Motor neuron (in vitro differentiated cells): ENCODE measurements around the gene SZRD1. TPM values are rescaled to one million over a fixed set of nuclear protein-coding genes. Genes with fewer than 3 reads are reported as not detected.

Experiments
- ATAC-seq, 8 experiments: fragments of 200-7000 bp; cut with Tn5 transposase; replicated peaks in 6 of 8; 2 replicates each; pipeline ENCODE4 v1.8.0; 2021; ENCODE audit warnings: mild to moderate bottlenecking in 8 of 8, moderate library complexity in 8 of 8
- H3K27ac ChIP-seq, 2 donors: fragments of 250-450 bp; sonication (Bioruptor Pico); 2 replicates each; pipeline ENCODE4 v1.9.0; 2021; ENCODE audit warnings: antibody characterized with exemption in 2 of 2, mild to moderate bottlenecking in 2 of 2, moderate library complexity in 1 of 2
- H3K4me1 ChIP-seq, 2 donors: fragments of 250-450 bp; sonication (Bioruptor Pico); replicated peaks in 1 of 2; 2 replicates each; pipeline ENCODE4 v1.6.1; 2021; ENCODE audit warnings: antibody characterized with exemption in 2 of 2, mild to moderate bottlenecking in 2 of 2, moderate library complexity in 1 of 2
- H3K4me3 ChIP-seq, 5 donors: fragments of 250-450 bp; sonication (Bioruptor Pico); 2 replicates each; pipeline ENCODE4 v1.9.0; 2021; ENCODE audit warnings: antibody characterized with exemption in 5 of 5, mild to moderate bottlenecking in 5 of 5, moderate library complexity in 4 of 5
- WGBS, 10 experiments: fragments of 450-650 bp; shearing (Covaris generic); methylation state at CpG; one replicate each; pipeline ENCODE4 v1.0.0; 2022; 5-methylcytosine and 5-hydroxymethylcytosine counted together
- in situ Hi-C, 9 experiments: fragments of 400-800 bp; cut with MboI; loops; one replicate each; pipeline ENCODE4 v1.15.0; 2021; ENCODE audit warnings: low sequenced_read_pairs in 9 of 9, low pct_unique_long_range_greater_than_20kb in 2 of 9; ENCODE audit not compliant: unreplicated experiment in 9 of 9
- total RNA-seq, 8 experiments: library from RNA; unstranded; fragments of 300-600 nt; gene quantifications; 2 replicates each; pipeline versions ENCODE4 v1.2.3 to v1.2.4, GENCODE V29; 2022

The SZRD1 gene
- total RNA-seq, 8 experiments from 2014 or later: 37.9 to 82.0 (median 53.0) TPM

DNA sequence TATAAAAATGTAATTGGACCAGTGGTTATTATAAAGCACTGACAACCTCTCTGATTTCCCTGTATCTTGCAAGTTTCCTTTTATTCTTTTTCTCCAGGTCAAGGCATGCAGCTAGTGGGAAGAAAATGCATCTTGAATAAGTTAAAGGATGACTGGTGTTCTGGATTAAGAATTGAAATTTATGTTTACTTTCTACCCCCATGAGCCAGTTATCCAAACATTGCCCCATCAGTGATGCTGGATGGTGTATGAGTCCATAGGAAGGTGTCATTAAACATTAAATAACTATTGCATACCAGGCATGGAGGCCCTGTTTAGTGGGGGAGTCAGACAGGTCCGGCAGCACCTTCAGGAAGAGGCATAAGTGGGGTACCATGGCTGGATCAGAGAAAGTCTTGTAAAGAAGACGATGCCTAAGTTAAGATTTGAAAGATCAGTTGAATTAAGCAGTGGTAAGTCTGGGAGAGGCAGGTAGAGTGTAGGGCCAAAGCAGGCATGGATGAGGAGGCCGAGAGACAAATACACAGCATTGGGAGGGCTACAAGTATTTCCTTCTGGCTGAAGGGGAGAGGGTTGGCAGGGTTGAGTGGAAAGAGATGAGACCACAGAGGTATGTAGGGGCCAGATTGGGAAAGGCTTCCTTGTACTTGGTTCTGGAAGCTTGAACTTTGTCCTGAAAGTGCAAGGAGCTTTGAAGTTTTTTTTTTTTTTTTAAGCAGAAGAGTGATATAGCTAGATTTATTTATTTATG lies 5.7 kb downstream of the SZRD1 start:
- in situ Hi-C loops: no loop called here
- Histone ChIP-seq H3K4me3 (no peak overlapping the region), H3K4me1 (peaks cover 9 to 14% of the 10 kb centered on the region in 2 donors), H3K27ac (no peak overlapping the region)
- ATAC-seq: no peak
- WGBS, 10 experiments: 78 to 100% (median 92%) methylated on average over 1 to 3 of the region's 3 CpGs; no CpG with 5 or more reads in 1 of the 10 experiments

DNA sequence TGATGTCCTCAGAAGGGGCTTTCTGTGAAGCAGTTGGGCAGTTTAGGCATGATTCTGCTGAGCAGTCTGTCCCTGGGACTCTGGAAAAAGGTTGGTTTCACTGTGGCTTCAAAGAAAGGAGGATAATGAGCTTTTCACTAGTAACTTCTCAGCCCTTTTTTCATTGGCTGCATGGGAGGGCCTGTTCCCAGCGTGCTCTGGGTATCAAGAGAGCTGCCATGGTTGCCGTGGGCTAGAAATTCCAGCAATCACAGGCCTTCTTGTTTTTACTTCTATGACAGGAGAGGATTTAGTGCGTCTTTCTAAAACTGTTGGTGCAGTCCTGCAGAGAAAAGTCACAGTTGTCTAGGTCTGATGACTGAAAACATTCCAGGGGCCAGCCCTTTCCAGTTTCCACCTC lies 7.2 kb downstream of the SZRD1 start:
- ATAC-seq: peak in 4 of 8 experiments; percentile 11 to 84 (median 50)
- WGBS, 10 experiments: 73 to 100% (median 94%) methylated on average over 1 to 3 of the region's 3 CpGs; no CpG with 5 or more reads in 1 of the 10 experiments
- Histone ChIP-seq H3K4me1 (peaks cover 0 to 11% of the 10 kb centered on the region in 2 donors), H3K4me3 (no peak overlapping the region), H3K27ac (peak overlapping the region in 1 of 2 donors; percentile 32)
- in situ Hi-C loops: no loop called here

- in situ Hi-C loops: no loop called here
- 17 to 90% (median 77%) methylated on average over 1 to 15 of the region's 15 CpGs for WGBS, 10 experiments
- Histone ChIP-seq H3K27ac (no peak overlapping the region), H3K4me3 (no peak overlapping the region), H3K4me1 (peaks cover 0 to 11% of the 10 kb centered on the region in 2 donors)
- peak in 1 of 8 experiments; percentile 36 for ATAC-seq
Observed at GRCh38 chr1:16375521-16376340, 8.7 kb downstream of the SZRD1 start.

- no peak overlapping the region for H3K4me3 ChIP-seq
- in situ Hi-C loops: no loop called here
- H3K27ac ChIP-seq: no peak overlapping the region
- H3K4me1 ChIP-seq: peaks cover 0 to 11% of the 10 kb centered on the region in 2 donors
- no peak for ATAC-seq
- 56 to 100% (median 80%) methylated on average over 1 to 4 of the region's 4 CpGs; no CpG with 5 or more reads in 2 of the 10 experiments for WGBS, 10 experiments
Observed at GRCh38 chr1:16376971-16377370, 9.9 kb downstream of the SZRD1 start.

GRCh38 chr1:16378443-16378842 lies 11.4 kb downstream of the SZRD1 start:
- H3K27ac ChIP-seq: no peak overlapping the region
- in situ Hi-C loops: no loop called here
- H3K4me1 ChIP-seq: peaks cover 0 to 11% of the 10 kb centered on the region in 2 donors
- no peak for ATAC-seq
- no peak overlapping the region for H3K4me3 ChIP-seq
- WGBS, 10 experiments: 50 to 100% (median 96%) methylated on average over 1 to 7 of the region's 7 CpGs; no CpG with 5 or more reads in 4 of the 10 experiments

DNA sequence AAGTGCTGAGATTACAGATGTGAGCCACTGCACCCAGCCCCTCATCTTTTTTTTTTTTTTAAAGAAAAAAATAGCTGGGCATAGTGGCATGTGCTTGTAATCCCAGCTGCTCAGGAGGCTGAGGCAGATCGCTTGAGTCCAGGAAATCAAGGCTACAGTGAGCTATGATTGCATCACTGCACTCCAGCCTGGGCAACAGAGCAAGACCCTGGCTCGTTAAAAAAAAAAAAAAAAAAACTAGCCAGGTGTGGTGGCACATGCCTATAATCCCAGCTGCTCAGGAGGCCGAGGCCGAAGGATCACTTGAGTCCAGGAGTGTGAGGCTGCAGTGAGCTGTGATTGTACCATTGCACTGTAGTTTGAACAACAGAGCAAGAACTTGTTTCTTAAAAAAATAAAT lies 13.8 kb downstream of the SZRD1 start:
- ATAC-seq: no peak
- Histone ChIP-seq H3K4me3 (no peak overlapping the region), H3K4me1 (no peaks in the 10 kb centered on the region), H3K27ac (no peak overlapping the region)
- in situ Hi-C loops: no loop called here
- 40 to 100% (median 91%) methylated on average over 1 to 4 of the region's 4 CpGs; no CpG with 5 or more reads in 4 of the 10 experiments for whole genome bisulfite sequencing, 10 experiments

GRCh38 chr1:16383888-16384287 lies 16.8 kb downstream of the SZRD1 start:
- H3K4me3 ChIP-seq: no peak overlapping the region
- H3K4me1 ChIP-seq: no peaks in the 10 kb centered on the region
- WGBS, 10 experiments: 86 to 100% (median 96%) methylated on average over 1 to 5 of the region's 5 CpGs; no CpG with 5 or more reads in 2 of the 10 experiments
- ATAC-seq: no peak
- H3K27ac ChIP-seq: no peak overlapping the region
- in situ Hi-C loops: no loop called here

DNA sequence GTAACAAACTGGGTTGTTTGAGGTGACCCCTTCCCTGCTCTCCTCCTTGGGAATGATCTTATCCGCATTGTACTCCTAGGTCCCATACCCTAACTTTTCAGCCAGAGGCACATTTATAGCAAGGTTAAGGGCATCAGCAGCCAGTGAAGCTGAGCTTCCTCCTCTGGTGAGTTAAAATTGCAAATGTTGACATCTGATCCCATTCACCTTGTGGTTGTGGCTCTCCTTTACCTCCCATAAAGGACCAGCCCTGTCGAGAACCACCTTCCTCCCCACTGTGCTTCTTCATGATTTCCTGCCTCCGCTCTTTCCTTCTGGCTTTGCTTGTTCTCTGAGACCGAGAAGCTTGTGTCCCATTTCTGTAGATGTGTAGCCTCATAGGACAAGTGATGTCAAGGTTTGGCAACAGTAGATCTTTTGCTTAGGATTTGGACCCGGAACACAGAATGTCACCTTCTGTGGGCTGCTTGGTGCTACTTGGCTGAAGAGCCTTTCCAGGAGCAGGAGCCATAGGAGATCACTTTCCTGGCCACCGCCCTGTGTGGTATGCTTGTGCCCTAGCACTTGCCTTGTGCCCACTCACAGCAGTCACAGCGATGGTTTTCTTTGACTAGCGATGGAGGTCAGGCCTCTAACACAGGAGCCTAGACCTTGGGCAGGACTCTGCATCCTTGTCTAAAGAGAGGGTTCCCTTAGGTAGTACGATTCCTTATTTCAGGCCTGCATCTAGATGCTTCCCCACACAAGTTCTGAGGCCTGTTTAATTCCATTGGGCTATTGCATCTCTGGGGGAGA lies 18.8 kb downstream of the SZRD1 start:
- ATAC-seq: no peak
- no peaks in the 10 kb centered on the region for H3K4me1 ChIP-seq
- 51 to 100% (median 90%) methylated on average over 1 to 7 of the region's 9 CpGs for WGBS, 10 experiments
- no peak overlapping the region for H3K27ac ChIP-seq
- H3K4me3 ChIP-seq: no peak overlapping the region
- in situ Hi-C loops: no loop called here

GRCh38 chr1:16386454-16387113 lies 19.5 kb downstream of the SZRD1 start:
- H3K4me3 ChIP-seq: no peak overlapping the region
- 20 to 100% (median 97%) methylated on average over 1 to 5 of the region's 5 CpGs; no CpG with 5 or more reads in 4 of the 10 experiments for WGBS, 10 experiments
- H3K27ac ChIP-seq: no peak overlapping the region
- ATAC-seq: peak in 4 of 8 experiments; percentile 34 to 78 (median 52)
- peaks cover 0 to 2% of the 10 kb centered on the region in 2 donors for H3K4me1 ChIP-seq
- in situ Hi-C loops: no loop called here

GRCh38 chr1:16387201-16388188 lies 20.5 kb downstream of the SZRD1 start:
- H3K4me3 ChIP-seq: no peak overlapping the region
- H3K27ac ChIP-seq: no peak overlapping the region
- 51 to 100% (median 96%) methylated on average over 2 to 13 of the region's 14 CpGs for WGBS, 10 experiments
- ATAC-seq: peak in 2 of 8 experiments; percentile 14 to 30
- in situ Hi-C loops: no loop called here
- peaks cover 0 to 5% of the 10 kb centered on the region in 2 donors for H3K4me1 ChIP-seq

GRCh38 chr1:16391411-16391810 lies 24.4 kb downstream of the SZRD1 start:
- H3K4me1 ChIP-seq: peaks cover 0 to 8% of the 10 kb centered on the region in 2 donors
- WGBS, 10 experiments: 29 to 100% (median 93%) methylated on average over 1 to 3 of the region's 3 CpGs; no CpG with 5 or more reads in 3 of the 10 experiments
- no peak for ATAC-seq
- no peak overlapping the region for H3K27ac ChIP-seq
- in situ Hi-C loops: no loop called here
- no peak overlapping the region for H3K4me3 ChIP-seq
